Ascending aorta (tissue), 2 donors: ENCODE measurements around the gene TUG1. TPM values are rescaled to one million over a fixed set of nuclear protein-coding genes. Genes with fewer than 3 reads are reported as not detected.
A peak's percentile ranks its signal among the peaks of the same experiment; 100 is the strongest.

Experiments used
- DNase-seq, 2 donors: peaks; one replicate each; pipeline ENCODE4 v3.0.0-alpha.2; 2019; ENCODE audit warnings: low spot score in 2 of 2
- H3K27ac ChIP-seq, 2 donors: fragments of 200-600 bp; sonication (generic); one replicate each; pipeline ENCODE4 v1.5.1; 2016 to 2017; ENCODE audit warnings: mild to moderate bottlenecking in 1 of 2
- H3K27me3 ChIP-seq: fragments of 200-600 bp; sonication (generic); one replicate; pipeline ENCODE4 v1.5.1; 2017
- H3K36me3 ChIP-seq, 2 donors: fragments of 200-600 bp; sonication (generic); one replicate each; pipeline ENCODE4 v1.5.1; 2016
- H3K4me1 ChIP-seq, 2 donors: fragments of 200-600 bp; sonication (generic); one replicate each; pipeline ENCODE4 v1.5.1; 2016 to 2017; ENCODE audit warnings: mild to moderate bottlenecking in 1 of 2
- H3K4me3 ChIP-seq, 2 donors: fragments of 200-600 bp; sonication (generic); one replicate each; pipeline ENCODE4 v1.5.1; 2016 to 2017; ENCODE audit warnings: mild to moderate bottlenecking in 1 of 2
- H3K9me3 ChIP-seq, 2 donors: fragments of 200-600 bp; sonication (generic); one replicate each; pipeline ENCODE4 v1.5.1; 2016
- CTCF ChIP-seq, 3 experiments: fragments of 200-600 bp in 2 of 3; fragments of 450-650 bp in 1 of 3; sonication (generic) in 2 of 3; IDR thresholded peaks; one replicate each; pipeline ENCODE4 v1.5.1; 2016 to 2019; ENCODE audit warnings: antibody characterized with exemption in 3 of 3, mild to moderate bottlenecking in 1 of 3, moderate library complexity in 1 of 3
- intact Hi-C: fragments of 100-400 bp; cut with DNase I; formaldehyde crosslinking; loops from one replicate; pipeline ENCODE4 v1.15.1; 2023
- total RNA-seq: library from RNA; depleted of rRNA; stranded (reverse); fragments of >200 nt; gene quantifications from one replicate; pipeline ENCODE4 v1.1.0, GENCODE V29; 2016

The TUG1 gene
- total RNA-seq, 1 donor from 2014 or later, result 46.2 TPM

GRCh38 chr22:30923168-30923900 is 45.7 kb upstream of the TUG1 start:
- Histone ChIP-seq H3K4me1 (peaks cover 0 to 3% of the 10 kb centered on the region in 2 donors), H3K9me3 (no peaks in the 10 kb centered on the region), H3K27me3 (no peaks in the 10 kb centered on the region), H3K27ac (no peak overlapping the region), H3K4me3 (no peak overlapping the region), H3K36me3 (peaks cover 28 to 29% of the 10 kb centered on the region in 2 donors)
- no peak for DNase-seq
- TF ChIP-seq CTCF (IDR thresholded peaks at IDR 0.05), result no peak
- intact Hi-C loops, result no loop called here

- peaks cover 51 to 52% of the 10 kb centered on the region in 2 donors for H3K36me3 ChIP-seq
- no peak for DNase-seq
Measured at GRCh38 chr22:30925667-30926066, 43.4 kb upstream of the TUG1 start.

GRCh38 chr22:30926706-30927105 is 42.4 kb upstream of the TUG1 start:
- peaks cover 0 to 3% of the 10 kb centered on the region in 2 donors for H3K4me1 ChIP-seq
- no peak for DNase-seq
- H3K9me3 ChIP-seq, result no peaks in the 10 kb centered on the region
- intact Hi-C loops, result no loop called here
- TF ChIP-seq CTCF (IDR thresholded peaks at IDR 0.05), result no peak
- no peaks in the 10 kb centered on the region for H3K27me3 ChIP-seq
- no peak overlapping the region for H3K27ac ChIP-seq
- H3K36me3 ChIP-seq, result peaks cover 61 to 62% of the 10 kb centered on the region in 2 donors
- no peak overlapping the region for H3K4me3 ChIP-seq

More at GRCh38 chr22:30925667-30926066, 43.4 kb upstream of the TUG1 start:
- H3K4me1 ChIP-seq, result peaks cover 0 to 3% of the 10 kb centered on the region in 2 donors
- no peak overlapping the region for H3K27ac ChIP-seq
- H3K9me3 ChIP-seq, result no peaks in the 10 kb centered on the region
- no peak for TF ChIP-seq CTCF (IDR thresholded peaks at IDR 0.05)
- no peak overlapping the region for H3K4me3 ChIP-seq
- H3K27me3 ChIP-seq, result no peaks in the 10 kb centered on the region
- intact Hi-C loops, result no loop called here

- no peak overlapping the region for H3K27ac ChIP-seq
- no peaks in the 10 kb centered on the region for H3K9me3 ChIP-seq
- DNase-seq, result peak in 1 of 2 donors; percentile 57
- no peaks in the 10 kb centered on the region for H3K27me3 ChIP-seq
- H3K36me3 ChIP-seq, result peaks cover 72 to 73% of the 10 kb centered on the region in 2 donors
- H3K4me1 ChIP-seq, result no peaks in the 10 kb centered on the region
- intact Hi-C loops, result no loop called here
- no peak overlapping the region for H3K4me3 ChIP-seq
- no peak for TF ChIP-seq CTCF (IDR thresholded peaks at IDR 0.05)
Measured at GRCh38 chr22:30927806-30928205, 41.3 kb upstream of the TUG1 start.

- intact Hi-C loops, result no loop called here
- no peaks in the 10 kb centered on the region for H3K9me3 ChIP-seq
- H3K4me1 ChIP-seq, result no peaks in the 10 kb centered on the region
- H3K27me3 ChIP-seq, result no peaks in the 10 kb centered on the region
- H3K4me3 ChIP-seq, result no peak overlapping the region
- DNase-seq, result no peak
- no peak overlapping the region for H3K27ac ChIP-seq
- TF ChIP-seq CTCF (IDR thresholded peaks at IDR 0.05), result no peak
- peaks cover 78% of the 10 kb centered on the region in 2 donors for H3K36me3 ChIP-seq
Measured at GRCh38 chr22:30928401-30928800, 40.7 kb upstream of the TUG1 start.
